GM12873 (cell line): ENCODE data around the gene C19orf33.

ENCODE experiments used
- TF ChIP-seq, protein P1 (sequence below): IDR thresholded peaks from 2 replicates; pipeline ENCODE4 v1.5.1; 2012; ENCODE audit warnings: low read depth, mild to moderate bottlenecking, moderate library complexity, low read length, control low read depth; ENCODE audit not compliant: insufficient read depth; ENCODE audit errors: missing control alignments

The C19orf33 gene

DNA sequence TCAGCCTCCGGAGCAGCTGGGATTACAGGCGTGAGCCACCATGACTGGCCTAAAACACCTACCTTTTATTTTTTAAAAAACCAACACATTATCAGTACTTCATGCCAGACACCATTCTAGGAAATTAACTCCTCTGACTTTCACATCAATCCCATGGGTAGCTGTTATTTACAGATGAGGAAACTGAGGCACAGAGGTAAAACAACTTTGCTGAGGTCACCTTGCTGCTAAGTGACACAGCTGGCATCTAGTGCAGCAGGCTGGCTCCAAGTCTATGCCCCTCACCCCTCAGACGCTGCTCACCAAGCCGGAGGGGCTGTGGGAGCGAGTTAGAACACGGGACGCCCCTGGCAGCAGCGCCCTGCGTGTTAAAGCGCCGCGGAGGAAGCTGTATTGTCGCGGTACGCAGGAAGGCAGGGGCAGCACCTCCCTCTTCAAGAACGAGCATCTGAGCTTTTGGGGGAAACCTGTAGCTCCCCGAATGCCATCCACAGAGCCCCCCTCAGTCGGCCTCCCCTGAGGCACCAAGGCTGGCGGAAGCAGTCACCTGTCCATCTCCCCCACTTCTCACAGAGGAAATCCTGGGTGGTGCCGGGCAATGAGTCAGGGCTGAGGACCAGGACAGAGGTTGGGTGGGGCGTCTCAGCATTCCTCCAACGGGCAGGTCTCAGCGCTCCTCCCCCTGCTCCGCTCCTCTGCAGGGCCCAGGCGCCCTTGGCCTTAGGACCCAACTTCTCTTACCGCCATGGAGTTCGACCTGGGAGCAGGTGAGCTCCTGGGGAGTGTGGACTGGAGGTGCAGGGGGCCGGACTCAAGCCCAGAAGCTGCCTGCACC is at the start of gene C19orf33:
Gene C19orf33 (plus strand): TSS at position 735 of the 835 bp plus-strand sequence. CDS start 11 bp downstream, at position 746.
- TF ChIP-seq, protein P1, sequence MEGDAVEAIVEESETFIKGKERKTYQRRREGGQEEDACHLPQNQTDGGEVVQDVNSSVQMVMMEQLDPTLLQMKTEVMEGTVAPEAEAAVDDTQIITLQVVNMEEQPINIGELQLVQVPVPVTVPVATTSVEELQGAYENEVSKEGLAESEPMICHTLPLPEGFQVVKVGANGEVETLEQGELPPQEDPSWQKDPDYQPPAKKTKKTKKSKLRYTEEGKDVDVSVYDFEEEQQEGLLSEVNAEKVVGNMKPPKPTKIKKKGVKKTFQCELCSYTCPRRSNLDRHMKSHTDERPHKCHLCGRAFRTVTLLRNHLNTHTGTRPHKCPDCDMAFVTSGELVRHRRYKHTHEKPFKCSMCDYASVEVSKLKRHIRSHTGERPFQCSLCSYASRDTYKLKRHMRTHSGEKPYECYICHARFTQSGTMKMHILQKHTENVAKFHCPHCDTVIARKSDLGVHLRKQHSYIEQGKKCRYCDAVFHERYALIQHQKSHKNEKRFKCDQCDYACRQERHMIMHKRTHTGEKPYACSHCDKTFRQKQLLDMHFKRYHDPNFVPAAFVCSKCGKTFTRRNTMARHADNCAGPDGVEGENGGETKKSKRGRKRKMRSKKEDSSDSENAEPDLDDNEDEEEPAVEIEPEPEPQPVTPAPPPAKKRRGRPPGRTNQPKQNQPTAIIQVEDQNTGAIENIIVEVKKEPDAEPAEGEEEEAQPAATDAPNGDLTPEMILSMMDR, result no peak

DNA sequence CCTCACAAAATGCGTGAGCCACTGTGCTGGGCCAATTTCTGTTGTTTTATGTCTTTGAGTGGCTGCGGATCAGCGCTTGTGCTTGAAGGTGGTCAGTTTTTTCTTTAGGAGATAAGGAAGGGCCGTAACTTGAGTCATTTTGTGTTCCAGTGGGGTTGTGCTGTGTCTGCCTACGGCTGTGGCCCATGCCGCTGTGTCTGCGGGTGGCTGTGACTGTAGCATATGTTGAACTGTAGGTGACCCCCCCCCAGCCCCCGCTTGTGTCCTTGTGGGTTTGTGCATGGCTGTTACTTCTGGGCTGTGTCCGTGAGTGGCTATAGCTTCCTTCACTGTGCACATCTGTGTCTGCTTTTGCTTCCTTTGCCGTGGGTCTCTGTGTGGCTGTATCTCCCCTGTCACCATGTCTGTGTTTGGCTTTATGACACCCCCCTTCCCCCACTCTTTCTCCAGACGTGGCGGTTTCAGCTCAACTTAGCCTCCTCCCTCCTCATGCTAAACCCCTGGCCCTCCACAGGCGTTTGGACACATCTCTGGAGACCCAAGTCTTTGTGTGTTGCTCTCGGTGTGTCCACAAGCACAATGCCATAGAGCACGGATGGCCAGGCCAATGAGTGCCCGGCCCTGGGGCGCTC is 48.6 kb upstream of the C19orf33 start:
- TF ChIP-seq, protein P1, result no peak

DNA sequence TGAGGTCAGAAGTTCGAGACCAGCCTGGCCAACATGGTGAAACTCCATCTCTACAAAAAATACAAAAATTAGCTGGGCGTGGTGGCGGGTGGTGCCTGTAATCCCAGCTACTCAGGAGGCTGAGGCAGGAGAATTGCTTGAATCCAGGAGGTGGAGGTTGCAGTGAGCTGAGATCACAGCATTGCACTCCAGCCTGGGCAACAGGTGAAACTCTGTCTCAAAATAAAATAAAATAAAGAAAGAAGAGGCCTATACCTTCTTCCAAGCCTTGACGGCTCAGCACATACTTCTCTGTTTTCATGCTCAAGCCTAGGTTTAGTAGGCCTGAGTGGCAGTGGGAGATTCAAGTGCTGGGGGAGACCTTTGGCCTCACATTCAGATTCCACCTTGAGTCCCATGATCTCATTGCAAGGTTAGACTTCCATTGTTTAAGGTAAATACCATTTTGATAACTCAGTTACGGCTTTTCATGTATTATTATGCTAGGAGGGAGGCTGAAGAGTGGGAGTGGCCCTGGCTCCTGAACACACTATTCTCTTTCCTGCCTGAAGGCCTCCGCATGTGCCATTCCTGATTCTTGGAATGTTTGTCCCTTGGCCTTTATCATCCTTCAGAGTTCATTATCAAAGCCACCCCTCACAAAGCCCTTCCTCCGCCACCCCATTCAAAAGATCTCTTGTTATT is 41.3 kb upstream of the C19orf33 start:
- TF ChIP-seq, protein P1, result no peak

DNA sequence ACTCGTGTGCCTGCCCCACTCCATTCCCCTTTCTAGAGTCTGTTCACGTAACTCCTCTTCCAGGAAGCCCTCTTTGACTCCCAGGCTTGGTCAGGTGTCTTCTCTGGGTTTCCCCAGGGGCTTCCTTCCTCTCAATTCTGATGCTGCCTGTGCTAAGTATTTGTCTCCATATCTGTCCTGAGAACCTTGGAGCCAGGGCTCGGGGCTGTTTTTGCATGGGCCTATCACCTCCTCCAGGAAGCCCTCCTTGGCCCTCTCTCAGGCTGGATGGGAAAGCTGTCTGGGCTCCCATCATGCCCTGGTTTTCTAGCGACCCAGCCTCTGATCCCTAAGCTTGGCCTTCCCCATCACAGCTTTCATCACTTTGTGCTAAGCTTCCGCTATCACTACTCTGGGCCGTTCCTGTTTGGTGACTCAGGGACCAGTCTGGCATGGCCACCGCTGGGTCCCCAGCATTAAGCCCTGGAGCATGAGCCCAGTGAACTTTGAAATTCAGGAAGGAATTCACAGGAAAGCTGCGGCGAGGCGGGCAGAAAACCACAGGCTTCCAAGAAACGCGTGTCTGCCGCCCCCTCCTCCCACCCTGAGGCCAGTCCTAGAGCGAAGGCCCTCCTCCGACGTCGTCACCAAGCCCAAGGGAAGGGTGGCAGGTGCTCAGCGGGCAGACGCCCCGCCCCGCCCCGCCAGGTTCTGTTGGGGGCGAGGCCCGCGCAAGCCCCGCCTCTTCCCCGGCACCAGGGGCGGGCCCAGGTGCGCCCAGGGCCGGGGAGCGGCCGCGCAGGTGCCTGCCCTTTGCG is 40.2 kb upstream of the C19orf33 start:
- TF ChIP-seq, protein P1, result no peak

GRCh38 chr19:38264486-38265212 is 39.4 kb upstream of the C19orf33 start, which contains the start of gene SPINT2:
TSS of gene SPINT2 (plus strand) at chr19:38264573. CDS start at chr19:38264893, 320 bp downstream.
- TF ChIP-seq, protein P1, result no peak

GRCh38 chr19:38265213-38265861 is 38.7 kb upstream of the C19orf33 start:
- TF ChIP-seq, protein P1, result no peak
